ENCODE measurements around the gene STEAP2.
A peak's percentile ranks its signal among the peaks of the same experiment; 100 is the strongest.

Gene STEAP2

GRCh38 chr7:90270431-90271178, 59.1 kb downstream of the STEAP2 start:
- no peak for DNase-seq (ENCODE audit: low spot score)

- peak; percentile 25 for DNase-seq (ENCODE audit: low spot score)
Measured at GRCh38 chr7:90271753-90272152, 60.2 kb downstream of the STEAP2 start.

GRCh38 chr7:90272242-90272641, 60.7 kb downstream of the STEAP2 start:
- no peak for DNase-seq (ENCODE audit: low spot score)

GRCh38 chr7:90274161-90274560, 62.6 kb downstream of the STEAP2 start:
- DNase-seq (ENCODE audit: low spot score), result no peak

- no peak for DNase-seq (ENCODE audit: low spot score)
Measured at GRCh38 chr7:90276033-90276728, 64.6 kb downstream of the STEAP2 start.

Measured in RKO (cell line).